ENCODE data around the gene TXN. TPM values are rescaled to one million over a fixed set of nuclear protein-coding genes. Genes with fewer than 3 reads are reported as not detected.
"Not testable (repeated sequence)": the region's sequence is repeated elsewhere in the genome, so short reads cannot be mapped to it uniquely, and the experiment has no call there.

Gene TXN
- total and polyA plus RNA-seq, 2 of the 8 experiments (the other 6 are each of a cell fraction or from before 2014, with no cell fraction given), result 297 to 419 TPM

DNA sequence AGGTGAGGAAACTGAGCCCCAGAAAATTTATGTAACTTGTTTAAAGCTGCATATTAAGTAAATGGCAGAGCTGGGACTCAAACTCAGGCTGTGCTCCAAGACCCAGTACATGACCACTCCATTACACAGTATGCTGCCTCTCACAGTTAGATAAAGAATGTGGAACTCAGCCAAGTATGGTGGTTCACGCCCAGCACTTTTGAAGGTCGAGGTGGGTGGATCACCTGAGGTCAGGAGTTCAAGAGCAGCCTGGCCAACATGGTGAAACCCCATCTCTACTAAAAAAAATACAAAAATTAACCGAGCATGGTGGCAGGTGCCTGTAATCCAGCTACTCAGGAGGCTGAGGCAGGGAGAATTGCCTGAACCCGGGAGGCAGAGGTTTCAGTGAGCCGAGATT, 50.7 kb downstream of the TXN start:
- H2BK5ac ChIP-seq (ENCODE audit: low read depth, low read length); H3K18ac ChIP-seq (ENCODE audit: extremely low read depth, low read length); H3K9me3 ChIP-seq (ENCODE audit: insufficient read depth in 2 of 2, low read depth in 1 of 2, low read length in 1 of 2); H2AFZ ChIP-seq (ENCODE audit: low read length); H3K4ac ChIP-seq (replicated peaks; ENCODE audit: insufficient read length, low read depth, low read length); H4K91ac ChIP-seq (replicated peaks; ENCODE audit: insufficient read length, low read length); H3K27ac ChIP-seq (ENCODE audit: low read depth, low read length); H3K36me3 ChIP-seq (ENCODE audit: control insufficient read depth in 2 of 4, insufficient read depth in 4 of 4, low read length in 3 of 4); H3K14ac ChIP-seq (ENCODE audit: insufficient read length); H4K5ac ChIP-seq (ENCODE audit: insufficient read length, low read depth, low read length); H2BK12ac ChIP-seq (ENCODE audit: low read depth, low read length); H3K56ac ChIP-seq (replicated peaks; ENCODE audit: insufficient read length, low read depth, low read length); H3K27me3 ChIP-seq (replicated peaks in 1 of 4; ENCODE audit: control insufficient read depth in 3 of 4, extremely low read depth in 1 of 4, insufficient read depth in 3 of 4, low read length in 3 of 4); FAIRE-seq; H2AK5ac ChIP-seq (ENCODE audit: low read depth, low read length); H2BK120ac ChIP-seq (replicated peaks; ENCODE audit: low read depth, low read length); H3K79me2 ChIP-seq (ENCODE audit: control insufficient read depth in 1 of 2, insufficient read depth in 2 of 2, low read length in 2 of 2); H2BK15ac ChIP-seq (ENCODE audit: low read length); H4K20me1 ChIP-seq (replicated peaks in 1 of 2; ENCODE audit: control insufficient read depth in 1 of 2, insufficient read depth in 2 of 2, low read length in 2 of 2); H3K4me1 ChIP-seq (replicated peaks in 1 of 4; ENCODE audit: control insufficient read depth in 3 of 4, insufficient read depth in 4 of 4, low read length in 3 of 4); H3K23me2 ChIP-seq (ENCODE audit: low read depth, low read length); H4K8ac ChIP-seq (ENCODE audit: extremely low read depth, insufficient read depth, low read length); H3K23ac ChIP-seq (ENCODE audit: insufficient read length); H2BK20ac ChIP-seq (ENCODE audit: low read length); H3K4me2 ChIP-seq (ENCODE audit: insufficient read depth in 1 of 2, low read depth in 2 of 2, low read length in 2 of 2); DNase-seq (ENCODE audit: low read depth in 1 of 2, low spot score in 2 of 2); H3K9ac ChIP-seq (replicated peaks in 1 of 4; ENCODE audit: extremely low read depth in 1 of 4, low read depth in 3 of 4, low read length in 3 of 4); H3K4me3 ChIP-seq (ENCODE audit: extremely low read depth in 1 of 4, insufficient read depth in 2 of 4, low read depth in 3 of 4, low read length in 4 of 4); H3K79me1 ChIP-seq (ENCODE audit: low read depth, low read length): not testable (repeated sequence)
- ChIA-PET CTCF (ENCODE audit: partially characterized antibody) (interaction anchor here (1.2 to 5.6 kb wide), 3 partner anchors 9 to 21 kb away, joined by 3 to 42 read pairs (median 14); no protein-coding TSS in a partner anchor), POLR2A (ENCODE audit: partially characterized antibody) (interaction anchor here (0.7 kb wide), 1 partner anchor 230 kb away, joined by 3 read pairs; no protein-coding TSS in a partner anchor)
- WGBS, 2 experiments (ENCODE audit: extremely low coverage in 1 of 2, insufficient coverage in 1 of 2, insufficient read length in 1 of 2, insufficient replicate concordance in 2 of 2, low coverage in 1 of 2, low lambda C conversion rate in 2 of 2, missing lambda C conversion rate in 1 of 2), result 83% methylated on average over 5 of the region's 5 CpGs; no CpG with 5 or more reads in 1 of the 2 experiments

Data from H1 (cell line).